Endothelial cell of umbilical vein (primary cell): ENCODE results near the gene SEMA3G. TPM values are rescaled to one million over a fixed set of nuclear protein-coding genes. Genes with fewer than 3 reads are reported as not detected.

Source experiments
- BruUV-seq: library from RNA; stranded (reverse); fragments of 400-500 nt; replicated peaks from 2 replicates; lab custom pipeline; 2021; lab: Mats Ljungman, UMichigan
- CTCF ChIA-PET: fragments of 300-600, 350-600 bp; sonication (Branson Sonifier 250); formaldehyde crosslinking; loops from one replicate; lab custom pipeline; 2021; ENCODE audit warnings: antibody characterized with exemption, inconsistent platforms; lab: Charles Lee
- POLR2A ChIA-PET: fragments of 300-600, 350-600 bp; sonication (Branson Sonifier 250); formaldehyde crosslinking; loops from one replicate; lab custom pipeline; 2021; ENCODE audit warnings: antibody characterized with exemption, inconsistent platforms; lab: Charles Lee
- DNase-seq: peaks from one replicate; pipeline ENCODE4 v3.0.0-alpha.2; 2011; ENCODE audit warnings: low read depth, low spot score
- FAIRE-seq: peaks from 2 replicates; lab custom pipeline; 2011; peaks lifted over from hg19 to GRCh38; lab: Jason Lieb, UNC
- H2AFZ ChIP-seq: 2 replicates; pipeline ENCODE4 v1.6.0; 2012; ENCODE audit warnings: low read depth, low read length, control low read depth, inconsistent platforms
- H3K27ac ChIP-seq: 2 replicates; pipeline ENCODE4 v1.5.1; 2011; ENCODE audit warnings: low read depth, mild to moderate bottlenecking, control low read depth, low read length, moderate library complexity; ENCODE audit not compliant: insufficient read depth
- H3K27me3 ChIP-seq, 2 experiments: 2 replicates each; pipeline versions ENCODE4 v1.6.0 to v1.6.1; 2011; ENCODE audit warnings: low read length in 2 of 2, mixed read lengths in 1 of 2; ENCODE audit not compliant: control insufficient read depth in 2 of 2, insufficient read depth in 2 of 2
- H3K36me3 ChIP-seq, 2 experiments: 2 replicates in 1 of 2; 3 replicates in 1 of 2; pipeline ENCODE4 v1.5.1; 2011; ENCODE audit warnings: low read length in 2 of 2, mild to moderate bottlenecking in 1 of 2, moderate library complexity in 1 of 2; ENCODE audit not compliant: control insufficient read depth in 2 of 2, insufficient read depth in 2 of 2; ENCODE audit errors: extremely low read depth in 1 of 2
- H3K4me1 ChIP-seq: 3 replicates; pipeline ENCODE4 v1.5.1; 2011; ENCODE audit warnings: mild to moderate bottlenecking, low read length; ENCODE audit not compliant: control insufficient read depth, insufficient read depth; ENCODE audit errors: extremely low read depth
- H3K4me2 ChIP-seq: 2 replicates; pipeline ENCODE4 v1.6.1; 2011; ENCODE audit warnings: low read length, control low read depth, mixed read lengths; ENCODE audit not compliant: insufficient read depth
- H3K4me3 ChIP-seq, 3 experiments: fragments of 200-600 bp in 1 of 3; sonication (generic), shearing (Covaris generic) in 1 of 3; replicated peaks in 1 of 3; 2 replicates each; pipeline ENCODE4 v1.5.1; 2011 to 2016; ENCODE audit warnings: control low read depth in 3 of 3, low read length in 3 of 3, mild to moderate bottlenecking in 2 of 3, inconsistent platforms in 1 of 3, low read depth in 1 of 3, moderate library complexity in 1 of 3; ENCODE audit not compliant: insufficient read depth in 1 of 3
- H3K79me2 ChIP-seq: 2 replicates; pipeline ENCODE4 v1.6.0; 2012; ENCODE audit warnings: low read length, inconsistent platforms; ENCODE audit not compliant: control insufficient read depth, insufficient read depth
- H3K9ac ChIP-seq: replicated peaks from 2 replicates; pipeline ENCODE3; 2011; ENCODE audit warnings: low read length, control low read depth; ENCODE audit not compliant: insufficient read depth; ENCODE audit errors: extremely low read depth
- H3K9me1 ChIP-seq: replicated peaks from 3 replicates; pipeline ENCODE4 v1.6.0; 2011; ENCODE audit warnings: mild to moderate bottlenecking, low read length; ENCODE audit not compliant: control insufficient read depth, insufficient read depth; ENCODE audit errors: extremely low read depth
- H3K9me3 ChIP-seq: replicated peaks from 2 replicates; pipeline ENCODE4 v1.5.1; 2012; ENCODE audit warnings: low read length, inconsistent platforms; ENCODE audit not compliant: control insufficient read depth, insufficient read depth
- H4K20me1 ChIP-seq: replicated peaks from 2 replicates; pipeline ENCODE3; 2011; ENCODE audit warnings: mild to moderate bottlenecking, low read length; ENCODE audit not compliant: control insufficient read depth, insufficient read depth; ENCODE audit errors: extremely low read depth
- CTCF ChIP-seq, 2 donors: IDR thresholded peaks; 1 replicate in 1 of 2; 2 replicates in 1 of 2; pipeline ENCODE4 v1.5.1; 2011; ENCODE audit warnings: low read length in 2 of 2, mild to moderate bottlenecking in 2 of 2, moderate library complexity in 2 of 2, control low read depth in 1 of 2, inconsistent platforms in 1 of 2, low read depth in 1 of 2; ENCODE audit not compliant: insufficient read depth in 1 of 2; ENCODE audit errors: extremely low read depth in 1 of 2
- EZH2 ChIP-seq: IDR thresholded peaks from 2 replicates; pipeline ENCODE4 v1.6.1; 2012; ENCODE audit warnings: borderline replicate concordance, low read depth, mild to moderate bottlenecking, moderate library complexity, low read length, inconsistent platforms; ENCODE audit not compliant: severe bottlenecking
- FOS ChIP-seq: IDR thresholded peaks from 2 replicates; pipeline ENCODE4 v1.6.1; 2011; ENCODE audit warnings: mild to moderate bottlenecking, low read length, moderate library complexity, borderline replicate concordance; ENCODE audit not compliant: insufficient read depth
- GATA2 ChIP-seq: IDR thresholded peaks from 2 replicates; pipeline ENCODE4 v1.7.0; 2011; ENCODE audit warnings: low read depth, mild to moderate bottlenecking, moderate library complexity, mixed read lengths, low read length; ENCODE audit not compliant: insufficient read length, insufficient read depth
- JUN ChIP-seq: IDR thresholded peaks from 2 replicates; pipeline ENCODE4 v1.6.1; 2011; ENCODE audit warnings: borderline replicate concordance, low read depth; ENCODE audit not compliant: insufficient read length, insufficient read depth
- MAX ChIP-seq: IDR thresholded peaks from 2 replicates; pipeline ENCODE4 v1.6.1; 2011; ENCODE audit not compliant: insufficient read depth, insufficient read length
- MYC ChIP-seq: IDR thresholded peaks from one replicate; pipeline ENCODE4 v1.6.1; 2011; ENCODE audit warnings: mild to moderate bottlenecking, low read depth, low read length
- POLR2A ChIP-seq: IDR thresholded peaks from 2 replicates; pipeline ENCODE4 v1.6.1; 2012; ENCODE audit warnings: low read depth, mild to moderate bottlenecking, control low read depth, low read length
- POLR2AphosphoS5 ChIP-seq: IDR thresholded peaks from 2 replicates; pipeline ENCODE4 v1.6.1; 2012; ENCODE audit warnings: low read depth, mild to moderate bottlenecking, control low read depth, low read length, moderate library complexity; ENCODE audit not compliant: insufficient read depth
- dilution Hi-C: fragments of 300-500 bp; cut with MboI; formaldehyde crosslinking; loops from one replicate; pipeline ENCODE4 v1.15.0; 2019; ENCODE audit warnings: low sequenced_read_pairs; ENCODE audit not compliant: extremely low pct_ligation_motif_present
- intact Hi-C: fragments of 100-400 bp; cut with micrococcal nuclease; formaldehyde crosslinking; loops from one replicate; pipeline ENCODE4 v1.10.0; 2022
- polyA plus RNA-seq, 4 experiments: library from polyadenylated mRNA; depleted of rRNA in 3 of 4; stranded (reverse) in 3 of 4; unstranded in 1 of 4; fragments of >200 nt; gene quantifications; 2 replicates each; pipeline versions ENCODE4 v1.2.1 to v1.2.3, GENCODE V29; 2011 to 2012; ENCODE audit warnings: missing spikeins in 1 of 4
- total RNA-seq: library from RNA; stranded (reverse); gene quantifications from 2 replicates; pipeline ENCODE4 v1.2.3, GENCODE V29; 2021

SEMA3G gene
- total and polyA plus RNA-seq, 2 donors (not counting 3 experiments of a cell fraction or from before 2014, with no cell fraction given) = 22.6 to 27.9 TPM

DNA sequence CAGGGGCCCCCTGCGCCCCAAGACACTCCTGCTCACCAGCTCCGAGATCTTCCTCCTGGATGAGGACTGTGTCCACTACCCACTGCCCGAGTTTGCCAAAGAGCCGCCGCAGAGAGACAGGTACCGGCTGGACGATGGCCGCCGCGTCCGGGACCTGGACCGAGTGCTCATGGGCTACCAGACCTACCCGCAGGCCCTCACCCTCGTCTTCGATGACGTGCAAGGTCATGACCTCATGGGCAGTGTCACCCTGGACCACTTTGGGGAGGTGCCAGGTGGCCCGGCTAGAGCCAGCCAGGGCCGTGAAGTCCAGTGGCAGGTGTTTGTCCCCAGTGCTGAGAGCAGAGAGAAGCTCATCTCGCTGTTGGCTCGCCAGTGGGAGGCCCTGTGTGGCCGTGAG, 47.2 kb upstream of the SEMA3G start:
- no peak overlapping the region for H3K9ac ChIP-seq
- ChIA-PET POLR2A (interaction anchor here (0.6 kb wide), 1 partner anchor 47 kb away, joined by 9 read pairs; the partner anchor contains the start of gene SEMA3G), CTCF (interaction anchor here (2.2 to 4.9 kb wide), 2 partner anchors 15 to 21 kb away, joined by 7 to 29 read pairs; no protein-coding TSS in a partner anchor)
- peaks cover 74% of the 10 kb centered on the region for H3K4me1 ChIP-seq
- intact Hi-C loops = no loop called here
- dilution Hi-C loops = no loop called here
- FAIRE-seq (no peak), DNase-seq (no peak)
- H3K36me3 ChIP-seq = peaks cover 5 to 45% of the 10 kb centered on the region in 2 experiments
- no peak overlapping the region for H3K4me3 ChIP-seq
- H4K20me1 ChIP-seq = no peaks in the 10 kb centered on the region
- no peak overlapping the region for H2AFZ ChIP-seq
- peak overlapping the region; percentile 4 for H3K27ac ChIP-seq
- peaks cover 19% of the 10 kb centered on the region for H3K79me2 ChIP-seq
- H3K9me3 ChIP-seq = no peaks in the 10 kb centered on the region
- H3K4me2 ChIP-seq = no peak overlapping the region
- TF ChIP-seq JUN (no peak), MYC (no peak), MAX (no peak), GATA2 (no peak), EZH2 (no peak), POLR2A (no peak), CTCF (IDR thresholded peaks at IDR 0.05; ENCODE audit: extremely low read depth in 1 of 2, insufficient read depth in 1 of 2, low read depth in 1 of 2, low read length in 2 of 2) (no peak), POLR2AphosphoS5 (no peak), FOS (no peak)
- H3K9me1 ChIP-seq = no peaks in the 10 kb centered on the region
- no TSS peak for BruUV-seq
- no peaks in the 10 kb centered on the region for H3K27me3 ChIP-seq
